Measurements from ENCODE around the gene GRN. TPM values are rescaled to one million over a fixed set of nuclear protein-coding genes. Genes with fewer than 3 reads are reported as not detected.
"Not testable (repeated sequence)": the region's sequence is repeated elsewhere in the genome, so short reads cannot be mapped to it uniquely, and the experiment has no call there.

The GRN gene
- total RNA-seq, 1 donor, result 382 TPM

DNA sequence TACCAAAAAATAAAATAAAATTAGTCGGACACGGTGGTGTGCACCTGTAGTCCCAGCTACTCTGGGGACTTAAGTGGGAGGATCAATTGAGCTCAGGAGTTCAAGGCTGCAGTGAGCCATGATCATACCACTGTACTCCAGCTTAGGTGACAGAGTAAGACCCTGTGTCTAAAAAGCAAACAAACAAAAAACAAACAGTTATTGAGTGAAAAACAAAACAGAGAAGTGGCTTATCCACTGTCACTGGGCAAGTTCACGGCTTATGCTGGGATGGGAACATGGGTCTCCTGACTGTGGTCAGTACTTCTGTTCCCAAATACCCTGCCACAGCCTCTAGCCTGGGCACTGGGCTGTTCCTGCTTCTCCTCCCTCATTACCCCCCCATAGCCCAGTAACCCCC is 9.5 kb upstream of the GRN start:
- Histone ChIP-seq H4K20me1 (ENCODE audit: insufficient read depth, low read length) (no peaks in the 10 kb centered on the region), H3K4me1 (ENCODE audit: insufficient read depth, low read length) (no peaks in the 10 kb centered on the region), H2AFZ (ENCODE audit: low read length) (no peak overlapping the region), H3K9me3 (ENCODE audit: low read depth, low read length) (no peaks in the 10 kb centered on the region), H3K27ac (ENCODE audit: low read depth, low read length) (no peak overlapping the region), H3K27me3 (ENCODE audit: insufficient read depth, low read length) (peaks cover 6% of the 10 kb centered on the region), H3K36me3 (ENCODE audit: insufficient read depth, low read length) (no peaks in the 10 kb centered on the region), H3K79me2 (ENCODE audit: insufficient read depth, low read length) (no peaks in the 10 kb centered on the region), H3K4me2 (ENCODE audit: insufficient read depth, low read length) (no peak overlapping the region), H3K4me3 (ENCODE audit: insufficient read depth, low read length) (no peak overlapping the region)
- TF ChIP-seq, protein P1, sequence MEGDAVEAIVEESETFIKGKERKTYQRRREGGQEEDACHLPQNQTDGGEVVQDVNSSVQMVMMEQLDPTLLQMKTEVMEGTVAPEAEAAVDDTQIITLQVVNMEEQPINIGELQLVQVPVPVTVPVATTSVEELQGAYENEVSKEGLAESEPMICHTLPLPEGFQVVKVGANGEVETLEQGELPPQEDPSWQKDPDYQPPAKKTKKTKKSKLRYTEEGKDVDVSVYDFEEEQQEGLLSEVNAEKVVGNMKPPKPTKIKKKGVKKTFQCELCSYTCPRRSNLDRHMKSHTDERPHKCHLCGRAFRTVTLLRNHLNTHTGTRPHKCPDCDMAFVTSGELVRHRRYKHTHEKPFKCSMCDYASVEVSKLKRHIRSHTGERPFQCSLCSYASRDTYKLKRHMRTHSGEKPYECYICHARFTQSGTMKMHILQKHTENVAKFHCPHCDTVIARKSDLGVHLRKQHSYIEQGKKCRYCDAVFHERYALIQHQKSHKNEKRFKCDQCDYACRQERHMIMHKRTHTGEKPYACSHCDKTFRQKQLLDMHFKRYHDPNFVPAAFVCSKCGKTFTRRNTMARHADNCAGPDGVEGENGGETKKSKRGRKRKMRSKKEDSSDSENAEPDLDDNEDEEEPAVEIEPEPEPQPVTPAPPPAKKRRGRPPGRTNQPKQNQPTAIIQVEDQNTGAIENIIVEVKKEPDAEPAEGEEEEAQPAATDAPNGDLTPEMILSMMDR (IDR thresholded peaks at IDR 0.05; ENCODE audit: extremely low read depth, low read depth, low read length), result no peak
- DNase-seq (ENCODE audit: insufficient read length, low spot score, missing footprints), result no peak

DNA sequence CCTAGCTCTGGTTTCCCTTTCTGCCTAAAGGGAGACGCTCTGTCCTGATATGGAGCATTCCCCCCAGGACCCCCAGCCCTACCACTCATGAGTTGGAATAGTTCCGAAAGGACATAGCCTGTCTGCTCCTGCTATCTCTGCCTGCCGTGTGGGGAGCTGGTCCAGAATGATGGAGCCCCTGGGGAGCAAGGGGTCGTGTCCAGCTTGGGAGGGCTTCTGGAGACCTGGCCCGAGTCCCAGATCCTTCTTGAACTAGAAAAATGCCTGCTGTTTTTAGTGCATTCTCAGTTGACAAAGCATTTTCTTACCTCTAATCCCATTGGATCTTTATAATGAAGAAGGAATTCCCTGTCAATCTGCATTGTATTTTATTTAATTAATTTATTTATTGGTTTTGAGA is 9.1 kb upstream of the GRN start:
- Histone ChIP-seq H4K20me1 (ENCODE audit: insufficient read depth, low read length) (no peaks in the 10 kb centered on the region), H3K4me1 (ENCODE audit: insufficient read depth, low read length) (no peaks in the 10 kb centered on the region), H3K4me3 (ENCODE audit: insufficient read depth, low read length) (no peak overlapping the region), H3K4me2 (ENCODE audit: insufficient read depth, low read length) (no peak overlapping the region), H2AFZ (ENCODE audit: low read length) (no peak overlapping the region), H3K79me2 (ENCODE audit: insufficient read depth, low read length) (no peaks in the 10 kb centered on the region), H3K36me3 (ENCODE audit: insufficient read depth, low read length) (no peaks in the 10 kb centered on the region), H3K9me3 (ENCODE audit: low read depth, low read length) (no peaks in the 10 kb centered on the region), H3K27ac (ENCODE audit: low read depth, low read length) (no peak overlapping the region), H3K27me3 (ENCODE audit: insufficient read depth, low read length) (peaks cover 6% of the 10 kb centered on the region)
- DNase-seq (ENCODE audit: insufficient read length, low spot score, missing footprints), result peak; percentile 10
- TF ChIP-seq, protein P1 (IDR thresholded peaks at IDR 0.05; ENCODE audit: extremely low read depth, low read depth, low read length), result no peak

DNA sequence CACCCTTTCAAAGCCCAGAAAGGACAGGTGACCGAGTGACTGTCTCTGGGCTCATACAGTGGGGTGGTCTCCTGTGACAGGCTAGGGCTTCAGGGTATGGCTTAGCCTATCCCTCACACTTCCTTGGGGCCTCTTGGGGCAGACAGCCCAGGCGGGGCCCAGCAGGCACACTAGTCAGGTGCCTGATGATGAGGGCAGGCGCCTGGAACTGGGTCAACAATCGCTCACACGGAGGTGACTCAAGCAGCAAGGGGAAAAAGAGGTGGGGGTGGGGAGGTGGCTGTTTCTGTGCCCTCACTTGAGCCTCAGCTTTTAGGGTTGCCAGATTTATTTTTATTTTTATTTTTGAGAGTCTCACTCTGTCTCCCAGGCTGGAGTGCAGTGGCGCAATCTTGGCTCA is 6.4 kb upstream of the GRN start:
- Histone ChIP-seq H4K20me1 (ENCODE audit: insufficient read depth, low read length) (no peaks in the 10 kb centered on the region), H2AFZ (ENCODE audit: low read length) (no peak overlapping the region), H3K79me2 (ENCODE audit: insufficient read depth, low read length) (no peaks in the 10 kb centered on the region), H3K27me3 (ENCODE audit: insufficient read depth, low read length) (peaks cover 6% of the 10 kb centered on the region), H3K4me3 (ENCODE audit: insufficient read depth, low read length) (no peak overlapping the region), H3K4me1 (ENCODE audit: insufficient read depth, low read length) (no peaks in the 10 kb centered on the region), H3K27ac (ENCODE audit: low read depth, low read length) (no peak overlapping the region), H3K4me2 (ENCODE audit: insufficient read depth, low read length) (no peak overlapping the region), H3K9me3 (ENCODE audit: low read depth, low read length) (no peaks in the 10 kb centered on the region), H3K36me3 (ENCODE audit: insufficient read depth, low read length) (no peaks in the 10 kb centered on the region)
- TF ChIP-seq, protein P1 (IDR thresholded peaks at IDR 0.05; ENCODE audit: extremely low read depth, low read depth, low read length), result no peak
- DNase-seq (ENCODE audit: insufficient read length, low spot score, missing footprints), result peak; percentile 41

DNA sequence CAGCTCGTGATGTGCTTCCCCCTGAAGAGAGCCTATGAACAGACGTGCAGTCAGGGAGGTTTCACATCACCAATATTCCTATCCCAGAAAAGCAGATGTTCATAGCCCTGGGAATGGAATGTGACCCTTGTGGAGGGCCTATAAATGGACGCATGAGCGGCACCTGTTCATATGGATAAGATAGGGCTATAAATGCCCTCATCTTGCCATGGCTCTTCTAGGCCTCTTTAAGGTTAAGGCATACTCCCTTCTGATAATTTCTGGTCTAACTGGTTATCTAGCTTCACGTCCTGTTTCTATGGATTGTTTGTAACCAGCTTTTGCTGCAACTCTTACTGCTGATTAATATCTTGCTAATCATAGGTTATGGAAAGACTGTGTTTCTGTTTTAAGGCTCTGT is 4.5 kb upstream of the GRN start:
- H3K36me3 ChIP-seq (ENCODE audit: insufficient read depth, low read length); H3K9me3 ChIP-seq (ENCODE audit: low read depth, low read length); H3K27ac ChIP-seq (ENCODE audit: low read depth, low read length); H3K79me2 ChIP-seq (ENCODE audit: insufficient read depth, low read length); H3K4me2 ChIP-seq (ENCODE audit: insufficient read depth, low read length); H4K20me1 ChIP-seq (ENCODE audit: insufficient read depth, low read length); H3K4me3 ChIP-seq (ENCODE audit: insufficient read depth, low read length); H3K4me1 ChIP-seq (ENCODE audit: insufficient read depth, low read length); H2AFZ ChIP-seq (ENCODE audit: low read length); H3K27me3 ChIP-seq (ENCODE audit: insufficient read depth, low read length); DNase-seq (ENCODE audit: insufficient read length, low spot score, missing footprints): not testable (repeated sequence)
